Gastrocnemius medialis (tissue), 4 donors: ENCODE results near the gene KCNH3.

ENCODE experiments used
- CTCF ChIP-seq, 5 experiments: fragments of 450-650 bp in 3 of 5; fragments of 200-600 bp in 2 of 5; sonication (generic) in 2 of 5; IDR thresholded peaks in 4 of 5; conservative IDR thresholded peaks in 1 of 5; 1 replicate in 4 of 5; 2 replicates in 1 of 5; pipeline ENCODE4 v1.5.1; 2016 to 2019; ENCODE audit warnings: antibody characterized with exemption in 5 of 5, mild to moderate bottlenecking in 3 of 5, moderate library complexity in 3 of 5
- POLR2A ChIP-seq, 2 donors: fragments of 450-650 bp; IDR thresholded peaks; one replicate each; pipeline ENCODE4 v1.6.1; 2017; ENCODE audit warnings: antibody characterized with exemption in 2 of 2, mild to moderate bottlenecking in 2 of 2, moderate library complexity in 2 of 2

- TF ChIP-seq POLR2A (IDR thresholded peaks at IDR 0.05) (no peak), CTCF (IDR thresholded peaks at IDR 0.05 in 4 of 5, conservative IDR thresholded peaks at IDR 0.05 in 1 of 5) (no peak)
Measured at GRCh38 chr12:49563951-49564685, 25.3 kb downstream of the KCNH3 start.
